Fibroblast of upper back skin (primary cell): Measurements from ENCODE around the gene SURF1.
A peak's percentile ranks its signal among the peaks of the same experiment; 100 is the strongest.
"Not testable (repeated sequence)": the region's sequence is repeated elsewhere in the genome, so short reads cannot be mapped to it uniquely, and the experiment has no call there.

ENCODE experiments used
- DNase-seq: peaks from one replicate; pipeline ENCODE4 v3.0.0-alpha.2; 2013

Gene SURF1

GRCh38 chr9:133342570-133342969 is 13.7 kb downstream of the SURF1 start:
- no peak for DNase-seq

- DNase-seq = no peak
These were observed 14.2 kb downstream of the SURF1 start for GRCh38 chr9:133342069-133342406.

GRCh38 chr9:133341369-133342068 is 14.8 kb downstream of the SURF1 start:
- DNase-seq = no peak

- DNase-seq = no peak
These were observed 15.4 kb downstream of the SURF1 start for GRCh38 chr9:133340916-133341315.

- no peak for DNase-seq
These were observed 16.0 kb downstream of the SURF1 start for GRCh38 chr9:133340256-133340655.

- DNase-seq = no peak
These were observed 16.6 kb downstream of the SURF1 start for GRCh38 chr9:133339641-133340040.

- DNase-seq = peak; percentile 87
These were observed 20.1 kb downstream of the SURF1 start, which contains the start of gene SURF6 for GRCh38 chr9:133335924-133336811. Gene SURF6, minus strand, starts transcription at chr9:133336188. Its CDS starts 56 bp downstream, at chr9:133336132.

GRCh38 chr9:133334888-133335287 is 21.4 kb downstream of the SURF1 start:
- not testable (repeated sequence) for DNase-seq

GRCh38 chr9:133334161-133334560 is 22.1 kb downstream of the SURF1 start:
- DNase-seq = no peak

GRCh38 chr9:133333566-133333965 is 22.7 kb downstream of the SURF1 start:
- DNase-seq = no peak

- DNase-seq = no peak
These were observed 23.3 kb downstream of the SURF1 start for GRCh38 chr9:133333011-133333410.

- no peak for DNase-seq
These were observed 23.9 kb downstream of the SURF1 start for GRCh38 chr9:133332381-133332730.

- DNase-seq = no peak
These were observed 24.5 kb downstream of the SURF1 start for GRCh38 chr9:133331641-133332380.

GRCh38 chr9:133331221-133331620 is 25.1 kb downstream of the SURF1 start:
- DNase-seq = no peak

GRCh38 chr9:133329306-133330156 is 26.8 kb downstream of the SURF1 start:
- not testable (repeated sequence) for DNase-seq

- no peak for DNase-seq
These were observed 28.3 kb downstream of the SURF1 start for GRCh38 chr9:133327834-133328484.

- DNase-seq = not testable (repeated sequence)
These were observed 29.3 kb downstream of the SURF1 start for GRCh38 chr9:133327021-133327420.

- DNase-seq = no peak
These were observed 32.1 kb downstream of the SURF1 start for GRCh38 chr9:133323991-133324703.

- DNase-seq = no peak
These were observed 33.1 kb downstream of the SURF1 start for GRCh38 chr9:133323211-133323610.

- DNase-seq = no peak
These were observed 33.6 kb downstream of the SURF1 start for GRCh38 chr9:133322701-133323100.

- no peak for DNase-seq
These were observed 34.8 kb downstream of the SURF1 start for GRCh38 chr9:133321411-133321935.
